Thyroid gland (tissue), 4 donors: ENCODE data around the gene SKA3. TPM values are rescaled to one million over a fixed set of nuclear protein-coding genes. Genes with fewer than 3 reads are reported as not detected.
A peak's percentile ranks its signal among the peaks of the same experiment; 100 is the strongest.
"Not testable (repeated sequence)": the region's sequence is repeated elsewhere in the genome, so short reads cannot be mapped to it uniquely, and the experiment has no call there.

Experiments used
- DNase-seq, 2 donors: peaks; one replicate each; pipeline ENCODE4 v3.0.0-alpha.2; 2019
- H3K27ac ChIP-seq, 3 donors: fragments of 200-600 bp; sonication (generic); 1 replicate in 2 of 3; 2 replicates in 1 of 3; pipeline ENCODE4 v1.5.1; 2016 to 2019; ENCODE audit warnings: mild to moderate bottlenecking in 1 of 3, moderate library complexity in 1 of 3
- H3K27me3 ChIP-seq: fragments of 200-600 bp; sonication (generic); one replicate; pipeline ENCODE4 v1.5.1; 2019
- H3K36me3 ChIP-seq, 2 donors: fragments of 200-600 bp; sonication (generic); one replicate each; pipeline ENCODE4 v1.5.1; 2016 to 2019
- H3K4me1 ChIP-seq, 2 donors: fragments of 200-600 bp; sonication (generic); one replicate each; pipeline ENCODE4 v1.5.1; 2017 to 2019
- H3K4me3 ChIP-seq, 3 donors: fragments of 200-600 bp; sonication (generic); replicated peaks in 1 of 3; 1 replicate in 2 of 3; 2 replicates in 1 of 3; pipeline ENCODE4 v1.5.1; 2016; ENCODE audit warnings: mild to moderate bottlenecking in 1 of 3
- H3K9me3 ChIP-seq: fragments of 200-600 bp; sonication (generic); one replicate; pipeline ENCODE4 v1.5.1; 2017
- CTCF ChIP-seq, 6 experiments: fragments of 200-600 bp in 3 of 6; fragments of 450-650 bp in 3 of 6; sonication (generic) in 3 of 6; IDR thresholded peaks; one replicate each; pipeline ENCODE4 v1.5.1; 2016 to 2019; ENCODE audit warnings: antibody characterized with exemption in 6 of 6, mild to moderate bottlenecking in 2 of 6, inconsistent platforms in 1 of 6, moderate library complexity in 1 of 6
- POLR2A ChIP-seq, 2 donors: fragments of 450-650 bp; IDR thresholded peaks; one replicate each; pipeline ENCODE4 v1.6.1; 2017; ENCODE audit warnings: antibody characterized with exemption in 2 of 2, mild to moderate bottlenecking in 2 of 2, moderate library complexity in 1 of 2
- WGBS, 2 donors: methylation state at CpG; one replicate each; pipeline ENCODE4 v1.1.5; 2017; 5-methylcytosine and 5-hydroxymethylcytosine counted together
- intact Hi-C: fragments of 100-400 bp; cut with DNase I; formaldehyde crosslinking; loops from one replicate; pipeline ENCODE4 v1.15.1; 2023
- total RNA-seq, 4 donors: library from RNA; depleted of rRNA; stranded (reverse); fragments of >200 nt; gene quantifications; one replicate each; pipeline ENCODE4 v1.2.3, GENCODE V29; 2016

The SKA3 gene
- total RNA-seq, 4 donors from 2014 or later, result 1.3 to 1.4 TPM; not detected in 2

DNA sequence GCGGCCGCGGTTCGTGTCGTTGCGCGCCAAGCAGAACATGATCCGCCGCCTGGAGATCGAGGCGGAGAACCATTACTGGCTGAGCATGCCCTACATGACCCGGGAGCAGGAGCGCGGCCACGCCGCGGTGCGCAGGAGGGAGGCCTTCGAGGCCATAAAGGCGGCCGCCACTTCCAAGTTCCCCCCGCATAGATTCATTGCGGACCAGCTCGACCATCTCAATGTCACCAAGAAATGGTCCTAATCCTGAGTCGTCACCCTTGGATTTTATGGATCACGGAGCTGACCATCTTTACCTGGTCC lies 581 bp upstream of the SKA3 start:
- peak overlapping the region; percentile 86 to 97 (median 94) for H3K27ac ChIP-seq

GRCh38 chr13:21175656-21176214 lies 617 bp downstream of the SKA3 start:
- Histone ChIP-seq H3K4me1 (peaks cover 6 to 16% of the 10 kb centered on the region in 2 donors), H3K27ac (no peak overlapping the region), H3K9me3 (no peaks in the 10 kb centered on the region), H3K27me3 (no peaks in the 10 kb centered on the region), H3K4me3 (peak overlapping the region; percentile 24 to 76 (median 72)), H3K36me3 (no peaks in the 10 kb centered on the region)
- intact Hi-C loops, result loop anchor here (5.0 to 10.0 kb wide), 2 partner anchors 119 to 302 kb away; no protein-coding TSS in a partner anchor
- no peak for DNase-seq
- TF ChIP-seq CTCF (IDR thresholded peaks at IDR 0.05) (no peak), POLR2A (IDR thresholded peaks at IDR 0.05) (no peak)
- 2 to 4% methylated on average over 13 of the region's 13 CpGs for WGBS, 2 donors

More for the DNA sequence above, 581 bp upstream of the SKA3 start:
- Histone ChIP-seq H3K36me3 (no peaks in the 10 kb centered on the region), H3K27me3 (no peaks in the 10 kb centered on the region), H3K4me3 (peak overlapping the region; percentile 24 to 76 (median 72)), H3K9me3 (no peaks in the 10 kb centered on the region), H3K4me1 (peaks cover 6 to 16% of the 10 kb centered on the region in 2 donors)
- no peak for DNase-seq
- no peak for TF ChIP-seq POLR2A (IDR thresholded peaks at IDR 0.05)
- TF ChIP-seq CTCF (IDR thresholded peaks at IDR 0.05), result no peak
- intact Hi-C loops, result loop anchor here (5.0 to 10.0 kb wide), 2 partner anchors 118 to 300 kb away; no protein-coding TSS in a partner anchor
- WGBS, 2 donors, result 0 to 1% methylated on average over 21 to 25 of the region's 26 CpGs

DNA sequence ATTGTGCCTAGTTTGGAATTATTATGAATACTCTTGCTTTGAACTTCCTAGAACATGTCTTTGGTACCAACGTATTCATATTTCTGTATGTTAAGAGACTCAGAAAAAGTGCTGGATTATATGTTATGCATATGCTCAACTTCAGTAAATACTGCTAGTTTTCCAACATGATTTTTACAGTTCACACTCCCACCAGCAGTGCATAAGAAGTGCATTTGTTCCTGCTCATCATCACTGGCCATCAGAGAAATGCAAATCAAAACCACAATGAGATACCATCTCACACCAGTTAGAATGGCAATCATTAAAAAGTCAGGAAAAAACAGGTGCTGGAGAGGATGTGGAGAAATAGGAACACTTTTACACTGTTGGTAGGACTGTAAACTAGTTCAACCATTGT lies 2.6 kb downstream of the SKA3 start:
- not testable (repeated sequence) for H3K9me3 ChIP-seq, H3K27ac ChIP-seq, DNase-seq, H3K4me3 ChIP-seq, H3K36me3 ChIP-seq, H3K27me3 ChIP-seq
- WGBS, 2 donors, result 0% methylated on average over 1 of the region's 1 CpG
- H3K4me1 ChIP-seq, result peaks cover 6 to 16% of the 10 kb centered on the region in 2 donors
- intact Hi-C loops, result loop anchor here (10.0 kb wide), 1 partner anchor 121 kb away; no protein-coding TSS in a partner anchor

- DNase-seq, result no peak
- intact Hi-C loops, result loop anchor here (10.0 kb wide), 1 partner anchor 123 kb away; no protein-coding TSS in a partner anchor
- no peaks in the 10 kb centered on the region for H3K9me3 ChIP-seq
- 96 to 98% methylated on average over 9 of the region's 9 CpGs for WGBS, 2 donors
- H3K27ac ChIP-seq, result no peak overlapping the region
- TF ChIP-seq CTCF (IDR thresholded peaks at IDR 0.05), result no peak
- TF ChIP-seq POLR2A (IDR thresholded peaks at IDR 0.05), result no peak
- no peaks in the 10 kb centered on the region for H3K36me3 ChIP-seq
- no peak overlapping the region for H3K4me3 ChIP-seq
- H3K4me1 ChIP-seq, result peaks cover 0 to 5% of the 10 kb centered on the region in 2 donors
- no peaks in the 10 kb centered on the region for H3K27me3 ChIP-seq
Observed at GRCh38 chr13:21171420-21171819, 4.9 kb downstream of the SKA3 start.

DNA sequence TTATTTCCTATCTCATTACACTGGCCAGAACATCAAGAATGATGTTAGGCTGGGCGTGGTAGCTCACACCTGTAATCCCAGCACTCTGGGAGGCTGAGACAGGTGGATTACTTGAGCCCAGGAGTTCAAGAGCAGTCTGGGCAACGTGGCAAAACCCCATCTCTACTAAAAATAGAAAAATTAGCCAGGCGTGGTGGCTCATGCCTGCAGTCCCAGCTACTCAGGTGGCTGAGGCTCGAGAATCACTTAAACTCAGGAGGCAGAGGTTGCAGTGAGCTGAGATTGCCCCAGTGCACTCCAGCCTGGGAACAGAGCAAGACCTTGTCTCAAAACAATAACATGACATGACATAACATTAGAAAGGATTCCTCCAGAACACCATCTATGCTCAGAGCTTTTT lies 10.7 kb downstream of the SKA3 start:
- H3K36me3 ChIP-seq, H3K27ac ChIP-seq, intact Hi-C loops, H3K4me3 ChIP-seq, H3K4me1 ChIP-seq, H3K27me3 ChIP-seq, H3K9me3 ChIP-seq: not testable (repeated sequence)
- peak; percentile 57 to 59 for DNase-seq
- 39 to 55% methylated on average over 4 of the region's 4 CpGs for WGBS, 2 donors

GRCh38 chr13:21164631-21165030 lies 11.7 kb downstream of the SKA3 start:
- H3K27me3 ChIP-seq, result no peaks in the 10 kb centered on the region
- H3K27ac ChIP-seq, result no peak overlapping the region
- no peaks in the 10 kb centered on the region for H3K36me3 ChIP-seq
- 97 to 98% methylated on average over 4 of the region's 4 CpGs for WGBS, 2 donors
- intact Hi-C loops, result no loop called here
- no peaks in the 10 kb centered on the region for H3K4me1 ChIP-seq
- DNase-seq, result no peak
- TF ChIP-seq POLR2A (IDR thresholded peaks at IDR 0.05), result no peak
- no peak for TF ChIP-seq CTCF (IDR thresholded peaks at IDR 0.05)
- H3K4me3 ChIP-seq, result no peak overlapping the region
- no peaks in the 10 kb centered on the region for H3K9me3 ChIP-seq
